ENCODE measurements around the gene FAM131B. TPM values are rescaled to one million over a fixed set of nuclear protein-coding genes. Genes with fewer than 3 reads are reported as not detected.

Gene FAM131B
- total RNA-seq, 1 donor: 3.2 TPM

DNA sequence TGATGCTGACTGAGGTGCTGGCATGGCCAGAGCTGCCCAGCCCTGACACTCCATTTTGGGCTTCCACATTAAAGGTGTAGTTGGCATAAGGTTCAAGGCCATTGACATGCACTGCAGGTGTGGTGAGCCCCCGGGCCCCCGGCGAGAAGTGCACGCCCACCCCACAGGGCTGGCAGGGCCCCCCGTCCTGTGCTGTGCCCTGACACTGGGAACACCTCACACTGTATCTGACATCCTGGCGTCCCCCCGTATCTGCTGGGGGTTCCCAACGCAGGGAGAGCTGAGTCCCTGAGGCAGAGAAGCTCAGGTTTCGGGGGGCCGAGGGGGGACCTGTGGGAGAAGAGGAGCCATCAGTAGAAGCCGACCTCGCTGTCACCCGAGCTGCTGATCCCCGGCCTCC is 36.1 kb upstream of the FAM131B start:
- H3K4me3 ChIP-seq (ENCODE audit: low read depth, low read length): no peak overlapping the region
- no peak for TF ChIP-seq CTCF (IDR thresholded peaks at IDR 0.05; ENCODE audit: insufficient read depth, low read length)

DNA sequence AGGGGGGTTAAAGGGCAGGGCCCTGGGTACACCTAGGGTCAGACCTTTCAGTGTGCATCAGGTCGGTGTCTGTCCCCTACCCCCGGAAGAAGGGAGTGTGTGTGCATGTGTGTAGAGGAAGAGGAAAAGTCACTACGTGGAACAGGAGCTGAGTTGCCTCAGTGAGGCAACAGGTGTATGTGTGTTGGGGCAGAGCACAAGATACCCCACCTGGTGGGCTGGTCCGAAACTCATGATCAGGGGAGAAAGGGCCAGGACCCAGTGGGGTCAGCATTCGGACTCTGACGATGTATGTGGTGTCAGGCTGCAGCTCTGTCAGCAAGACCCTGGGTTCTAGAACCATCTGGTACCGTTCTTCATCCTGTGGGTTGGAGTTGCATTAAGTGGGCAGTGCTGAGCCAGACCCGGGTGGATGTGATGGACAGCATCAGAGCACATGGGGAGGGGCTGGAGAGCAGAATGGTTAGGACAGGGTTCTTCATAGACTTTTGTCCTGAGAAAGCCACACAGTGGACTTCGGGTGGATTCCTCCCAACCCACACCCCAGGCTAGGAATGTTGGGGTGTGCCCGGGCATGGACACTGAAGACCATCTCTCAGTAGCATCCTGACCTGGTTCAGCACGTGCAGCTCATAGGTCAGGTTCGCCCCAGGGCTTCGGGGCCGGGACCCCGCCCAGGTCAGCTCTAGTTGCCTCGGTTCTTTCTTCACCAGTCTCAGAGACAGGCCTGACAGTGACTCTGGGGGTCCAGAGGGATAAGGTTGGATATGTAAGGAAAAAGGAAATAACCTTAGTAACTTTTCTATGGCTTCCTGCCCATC is 35.4 kb upstream of the FAM131B start:
- H3K4me3 ChIP-seq (ENCODE audit: low read depth, low read length): no peak overlapping the region
- TF ChIP-seq CTCF (IDR thresholded peaks at IDR 0.05; ENCODE audit: insufficient read depth, low read length): no peak
- DNase-seq (ENCODE audit: low read depth): no peak

More for the DNA sequence above, 36.1 kb upstream of the FAM131B start:
- no peak for DNase-seq (ENCODE audit: low read depth)

DNA sequence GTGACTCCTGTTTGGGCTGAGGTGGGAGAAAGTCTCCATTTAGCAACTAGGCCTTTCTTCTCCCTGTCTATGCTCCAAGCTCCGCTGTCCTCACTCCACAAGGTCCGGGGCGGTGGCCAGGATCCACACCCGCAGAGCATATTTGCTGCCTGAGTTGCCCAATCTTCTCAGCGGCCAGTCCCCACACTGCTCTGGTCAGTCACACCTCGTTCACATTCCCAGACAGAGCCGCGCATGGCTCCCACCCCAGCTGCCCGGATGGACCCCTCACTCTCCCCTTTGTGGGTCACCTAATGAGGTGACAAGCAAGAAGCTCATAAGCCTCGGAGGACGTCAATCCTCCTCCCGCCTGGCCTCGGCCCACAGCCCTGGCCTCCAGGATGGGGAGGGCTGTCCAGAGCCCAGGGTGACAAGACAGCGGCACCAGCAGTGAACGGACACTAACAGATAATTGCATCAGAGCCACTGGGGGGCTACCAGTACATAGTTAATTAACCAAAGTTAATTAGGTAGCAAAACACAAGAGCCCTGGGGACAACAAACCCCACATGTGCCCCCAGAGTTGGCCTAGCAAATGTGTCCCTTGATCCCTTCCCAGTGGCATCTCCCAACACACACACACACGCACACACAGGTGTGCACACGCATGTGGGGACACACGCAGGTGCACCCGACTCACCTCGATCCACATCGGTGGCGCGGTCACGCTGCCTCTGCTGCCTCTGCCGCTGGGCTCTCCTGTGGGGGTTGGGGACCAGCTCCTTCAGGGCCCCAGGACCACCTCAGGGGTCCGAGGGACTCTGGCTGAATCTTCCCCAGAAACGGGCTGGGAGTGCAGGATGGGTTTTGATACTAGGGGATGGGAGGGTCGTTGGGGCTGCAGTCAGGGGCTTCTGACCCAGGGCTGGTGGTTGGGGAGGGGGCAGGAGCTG is 34.4 kb upstream of the FAM131B start:
- DNase-seq (ENCODE audit: low read depth): peak; percentile 68
- TF ChIP-seq CTCF (IDR thresholded peaks at IDR 0.05; ENCODE audit: insufficient read depth, low read length): no peak
- no peak overlapping the region for H3K4me3 ChIP-seq (ENCODE audit: low read depth, low read length)

DNA sequence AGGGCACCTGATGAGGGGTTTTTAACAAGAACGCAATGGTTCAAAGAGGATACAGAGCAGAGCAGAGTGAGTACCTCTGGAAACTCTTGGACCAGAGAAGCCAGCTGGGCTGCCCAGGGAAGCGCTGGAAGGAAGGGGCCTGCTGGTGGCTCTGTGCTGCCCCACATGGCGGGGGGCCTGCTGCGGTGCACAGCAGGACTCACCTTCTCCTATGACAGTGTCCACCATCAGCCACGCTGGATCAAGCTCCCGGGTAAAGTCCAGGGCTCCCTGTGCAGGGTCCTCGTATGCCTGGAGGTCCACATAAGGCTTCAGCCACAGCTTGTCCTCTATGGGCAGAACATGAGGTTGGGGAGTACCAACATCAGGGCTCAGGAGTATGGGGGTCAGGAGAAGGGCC is 33.7 kb upstream of the FAM131B start:
- no peak for DNase-seq (ENCODE audit: low read depth)
- no peak overlapping the region for H3K4me3 ChIP-seq (ENCODE audit: low read depth, low read length)
- no peak for TF ChIP-seq CTCF (IDR thresholded peaks at IDR 0.05; ENCODE audit: insufficient read depth, low read length)

DNA sequence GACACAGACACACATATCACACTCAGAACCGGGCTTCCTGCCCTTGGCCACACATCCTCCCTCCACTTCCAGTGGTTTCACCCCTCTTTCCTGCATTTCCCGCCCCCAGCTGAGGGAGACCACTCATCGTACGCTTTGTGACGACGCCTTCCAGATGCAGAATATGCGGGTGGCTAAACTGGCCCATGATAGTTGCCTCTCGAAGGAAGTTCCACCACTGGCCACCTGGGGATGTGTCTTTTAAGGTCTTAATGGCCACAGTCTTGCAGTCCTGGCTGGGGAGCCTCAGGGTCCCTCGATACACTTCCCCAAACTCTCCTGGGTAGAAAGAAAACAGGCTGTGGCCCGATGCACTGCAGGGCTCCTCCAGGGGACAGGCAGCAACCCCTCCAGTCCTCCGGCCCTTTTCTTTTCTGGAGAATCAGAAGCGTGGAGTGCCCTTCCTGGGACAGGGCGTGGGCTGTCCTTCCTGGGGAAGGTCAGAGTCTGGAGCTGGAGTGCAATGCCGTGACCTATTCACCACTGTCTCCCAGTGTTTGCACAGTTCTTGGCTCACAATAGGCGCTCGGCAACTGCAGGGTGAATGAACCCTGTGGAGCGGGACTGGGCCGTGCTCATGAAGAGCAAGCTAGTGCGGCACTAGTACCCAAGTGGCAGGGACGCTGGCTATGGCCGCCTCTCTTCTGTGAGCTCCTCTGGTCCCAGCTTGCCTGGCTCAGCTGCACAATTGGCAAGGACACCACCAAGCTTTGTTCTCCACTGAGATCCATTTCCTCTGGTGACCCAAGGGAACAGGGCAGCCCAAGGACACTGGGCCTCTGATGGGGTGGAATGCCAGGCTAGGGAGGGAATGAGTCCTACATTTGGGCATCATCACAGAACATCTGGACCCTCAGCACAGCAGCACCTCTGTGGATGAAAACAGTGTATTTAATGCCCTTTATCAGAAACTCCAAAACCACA is 33.0 kb upstream of the FAM131B start:
- no peak for DNase-seq (ENCODE audit: low read depth)
- TF ChIP-seq CTCF (IDR thresholded peaks at IDR 0.05; ENCODE audit: insufficient read depth, low read length): no peak
- H3K4me3 ChIP-seq (ENCODE audit: low read depth, low read length): no peak overlapping the region

DNA sequence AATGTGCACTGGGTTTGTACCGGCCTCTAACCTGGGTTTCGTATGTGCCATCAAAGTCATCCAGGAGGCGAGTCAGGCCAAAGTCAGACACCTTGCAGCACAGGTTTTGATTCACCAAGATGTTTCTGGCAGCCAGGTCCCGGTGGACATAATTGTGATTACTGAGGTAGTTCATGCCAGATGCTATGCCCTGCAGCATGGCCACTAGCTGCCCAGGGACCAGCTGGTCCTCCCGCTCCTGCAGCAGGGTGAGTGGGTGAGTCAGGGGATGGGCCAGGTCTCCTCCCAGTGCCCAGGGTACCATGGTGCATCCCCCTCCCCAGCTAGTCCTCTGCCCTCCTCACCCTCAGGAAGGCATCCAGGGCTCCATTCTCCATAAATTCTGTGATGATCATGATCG is 32.3 kb upstream of the FAM131B start:
- no peak for TF ChIP-seq CTCF (IDR thresholded peaks at IDR 0.05; ENCODE audit: insufficient read depth, low read length)
- no peak overlapping the region for H3K4me3 ChIP-seq (ENCODE audit: low read depth, low read length)
- no peak for DNase-seq (ENCODE audit: low read depth)
